ENCODE results near the gene PARVB. TPM values are rescaled to one million over a fixed set of nuclear protein-coding genes. Genes with fewer than 3 reads are reported as not detected.

The PARVB gene
- total and polyA plus RNA-seq, 2 experiments from 2014 or later, result 10.2 to 11.2 TPM

GRCh38 chr22:44049486-44050231 is 25.6 kb downstream of the PARVB start:
- Histone ChIP-seq H3K4me2 (no peak overlapping the region), H3K36me3 (replicated peaks; ENCODE audit: insufficient read depth, low read depth) (no peaks in the 10 kb centered on the region), H3K27ac (no peak overlapping the region), H4K20me1 (ENCODE audit: insufficient read depth, poor library complexity, severe bottlenecking) (no peaks in the 10 kb centered on the region), H2AFZ (no peak overlapping the region), H3K4me3 (no peak overlapping the region), H3K4me1 (ENCODE audit: insufficient read depth) (peaks cover 18% of the 10 kb centered on the region), H3K27me3 (no peaks in the 10 kb centered on the region), H3K79me2 (no peaks in the 10 kb centered on the region), H3K9me3 (ENCODE audit: low read depth) (no peaks in the 10 kb centered on the region), H3K9me2 (replicated peaks; ENCODE audit: insufficient read depth) (no peaks in the 10 kb centered on the region)
- DNase-seq (ENCODE audit: low spot score), result no peak
- 72% methylated on average over 20 of the region's 20 CpGs for WGBS (ENCODE audit: low lambda C conversion rate, missing lambda C conversion rate)
- TF ChIP-seq EZH2phosphoT487 (IDR thresholded peaks at IDR 0.05; ENCODE audit: low read depth, severe bottlenecking, unreplicated experiment), result no peak
- no peak for TF ChIP-seq CTCF (IDR thresholded peaks at IDR 0.05; ENCODE audit: poor library complexity)
- no peak for TF ChIP-seq EZH2 (IDR thresholded peaks at IDR 0.05; ENCODE audit: borderline replicate concordance)

GRCh38 chr22:44050766-44051355 is 26.8 kb downstream of the PARVB start:
- H3K36me3 ChIP-seq (replicated peaks; ENCODE audit: insufficient read depth, low read depth), result no peaks in the 10 kb centered on the region
- DNase-seq (ENCODE audit: low spot score), result no peak
- TF ChIP-seq EZH2 (IDR thresholded peaks at IDR 0.05; ENCODE audit: borderline replicate concordance) (no peak), EZH2phosphoT487 (IDR thresholded peaks at IDR 0.05; ENCODE audit: low read depth, severe bottlenecking, unreplicated experiment) (no peak)
- no peaks in the 10 kb centered on the region for H3K79me2 ChIP-seq
- no peaks in the 10 kb centered on the region for H3K27me3 ChIP-seq
- H2AFZ ChIP-seq, result no peak overlapping the region
- H3K9me3 ChIP-seq (ENCODE audit: low read depth), result no peaks in the 10 kb centered on the region
- WGBS (ENCODE audit: low lambda C conversion rate, missing lambda C conversion rate), result 81% methylated on average over 13 of the region's 13 CpGs
- no peak overlapping the region for H3K27ac ChIP-seq
- H3K4me3 ChIP-seq, result no peak overlapping the region
- no peaks in the 10 kb centered on the region for H4K20me1 ChIP-seq (ENCODE audit: insufficient read depth, poor library complexity, severe bottlenecking)
- H3K9me2 ChIP-seq (replicated peaks; ENCODE audit: insufficient read depth), result no peaks in the 10 kb centered on the region
- no peak overlapping the region for H3K4me2 ChIP-seq
- H3K4me1 ChIP-seq (ENCODE audit: insufficient read depth), result peaks cover 18% of the 10 kb centered on the region

DNA sequence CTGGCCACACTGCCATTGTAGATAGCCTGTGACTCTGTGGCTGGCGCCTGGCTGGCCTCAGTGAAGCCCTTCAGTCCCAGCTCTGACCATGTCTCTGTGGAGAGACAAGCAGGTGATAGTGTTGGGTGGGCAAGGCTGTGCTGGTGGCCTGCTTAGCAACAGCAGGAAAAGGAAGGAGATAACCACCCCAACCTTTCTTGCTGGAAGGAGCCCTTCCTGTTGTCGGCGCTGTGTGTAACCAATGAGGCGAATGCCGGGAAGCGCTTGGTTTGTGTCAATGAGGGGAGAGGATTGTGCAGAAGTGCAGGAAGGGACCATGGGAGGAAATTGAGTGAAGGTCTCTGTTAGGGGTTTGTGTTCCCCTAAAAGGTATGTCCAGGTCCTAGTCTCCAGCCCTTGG is 27.3 kb downstream of the PARVB start:
- Histone ChIP-seq H3K4me3 (no peak overlapping the region), H3K27me3 (no peaks in the 10 kb centered on the region), H3K36me3 (replicated peaks; ENCODE audit: insufficient read depth, low read depth) (no peaks in the 10 kb centered on the region), H3K9me2 (replicated peaks; ENCODE audit: insufficient read depth) (no peaks in the 10 kb centered on the region), H3K9me3 (ENCODE audit: low read depth) (no peaks in the 10 kb centered on the region), H2AFZ (no peak overlapping the region), H4K20me1 (ENCODE audit: insufficient read depth, poor library complexity, severe bottlenecking) (no peaks in the 10 kb centered on the region), H3K79me2 (no peaks in the 10 kb centered on the region), H3K4me2 (no peak overlapping the region), H3K27ac (no peak overlapping the region), H3K4me1 (ENCODE audit: insufficient read depth) (peaks cover 14% of the 10 kb centered on the region)
- WGBS (ENCODE audit: low lambda C conversion rate, missing lambda C conversion rate), result 95% methylated on average over 6 of the region's 6 CpGs
- no peak for TF ChIP-seq EZH2phosphoT487 (IDR thresholded peaks at IDR 0.05; ENCODE audit: low read depth, severe bottlenecking, unreplicated experiment)
- TF ChIP-seq EZH2 (IDR thresholded peaks at IDR 0.05; ENCODE audit: borderline replicate concordance), result no peak
- TF ChIP-seq CTCF (IDR thresholded peaks at IDR 0.05; ENCODE audit: poor library complexity), result no peak
- no peak for DNase-seq (ENCODE audit: low spot score)

DNA sequence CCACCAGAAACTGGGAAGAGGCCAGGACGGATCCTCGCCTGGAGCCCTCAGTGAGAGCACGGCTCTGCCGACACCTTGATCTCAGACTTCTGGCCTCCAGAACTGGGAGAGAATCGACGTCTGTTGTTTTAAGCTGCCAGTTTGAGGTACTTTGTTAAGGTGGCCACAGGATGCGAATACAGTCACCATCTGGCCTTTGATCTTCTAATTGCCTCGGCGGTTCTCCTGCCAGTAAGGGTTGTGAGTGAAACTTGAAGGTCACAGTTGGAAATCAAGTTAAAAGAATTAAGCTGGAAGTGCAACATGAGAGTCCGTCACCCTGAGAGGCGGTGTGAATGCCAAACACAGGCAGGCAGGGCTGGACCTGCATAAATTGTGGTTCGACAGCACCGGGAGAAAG is 27.9 kb downstream of the PARVB start:
- TF ChIP-seq CTCF (IDR thresholded peaks at IDR 0.05; ENCODE audit: poor library complexity), result no peak
- no peak overlapping the region for H3K27ac ChIP-seq
- H3K27me3 ChIP-seq, result no peaks in the 10 kb centered on the region
- no peaks in the 10 kb centered on the region for H3K9me3 ChIP-seq (ENCODE audit: low read depth)
- peaks cover 8% of the 10 kb centered on the region for H3K4me1 ChIP-seq (ENCODE audit: insufficient read depth)
- H3K4me3 ChIP-seq, result no peak overlapping the region
- no peaks in the 10 kb centered on the region for H3K79me2 ChIP-seq
- H2AFZ ChIP-seq, result no peak overlapping the region
- no peaks in the 10 kb centered on the region for H3K9me2 ChIP-seq (replicated peaks; ENCODE audit: insufficient read depth)
- H3K4me2 ChIP-seq, result no peak overlapping the region
- 75% methylated on average over 13 of the region's 13 CpGs for WGBS (ENCODE audit: low lambda C conversion rate, missing lambda C conversion rate)
- no peaks in the 10 kb centered on the region for H4K20me1 ChIP-seq (ENCODE audit: insufficient read depth, poor library complexity, severe bottlenecking)
- H3K36me3 ChIP-seq (replicated peaks; ENCODE audit: insufficient read depth, low read depth), result no peaks in the 10 kb centered on the region
- DNase-seq (ENCODE audit: low spot score), result no peak
